HG03060 (cell line): ENCODE measurements around the gene ST7L.
"Not testable (repeated sequence)": the region's sequence is repeated elsewhere in the genome, so short reads cannot be mapped to it uniquely, and the experiment has no call there.

Experiments
- ATAC-seq: cut with Tn5 transposase; IDR thresholded peaks from one replicate; pipeline ENCODE4 v1.9.1; 2021; ENCODE audit warnings: low read depth, moderate number of reproducible peaks; ENCODE audit not compliant: unreplicated experiment

The ST7L gene

DNA sequence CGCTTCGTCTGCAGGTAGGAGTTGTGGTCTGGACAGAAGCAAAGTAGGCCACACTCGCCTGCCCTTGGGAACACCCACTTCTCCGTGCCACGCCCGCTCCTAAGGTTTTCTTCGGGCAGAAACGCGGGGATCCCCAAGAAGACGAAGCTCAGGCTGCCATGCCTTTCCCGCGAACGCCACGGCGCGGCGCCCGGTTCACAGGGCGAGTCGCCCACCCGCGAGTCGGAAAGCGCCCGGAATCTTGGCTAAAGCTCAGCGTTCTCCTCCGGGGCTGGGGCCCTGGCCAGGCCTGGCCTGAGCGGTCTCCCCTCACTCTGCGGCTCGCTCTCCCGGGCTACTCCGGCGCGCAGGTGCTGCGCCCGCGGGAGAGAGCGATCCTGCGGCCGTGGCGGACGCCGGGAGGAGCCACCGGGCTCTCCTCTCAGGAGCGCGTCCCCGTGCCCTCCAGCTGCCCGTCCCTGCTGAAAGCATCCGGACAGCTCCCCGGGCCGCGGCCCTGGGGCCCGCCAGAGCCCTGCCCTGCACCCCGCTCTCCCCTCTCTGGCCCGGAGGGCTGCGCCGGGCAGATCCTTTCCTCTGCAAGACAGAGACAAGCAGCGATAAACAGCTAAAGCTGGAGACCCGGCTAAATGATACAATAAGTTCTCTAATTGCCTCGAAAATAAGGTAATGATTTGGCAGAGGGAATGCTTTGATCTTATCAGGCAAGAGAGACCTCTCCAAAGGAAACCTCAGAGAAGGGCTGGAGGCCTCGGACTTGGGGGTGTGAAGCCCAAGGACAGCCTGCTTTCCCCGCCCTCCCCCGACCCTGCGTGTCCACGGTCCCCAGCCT, 116.9 kb downstream of the ST7L start:
- no peak for ATAC-seq

DNA sequence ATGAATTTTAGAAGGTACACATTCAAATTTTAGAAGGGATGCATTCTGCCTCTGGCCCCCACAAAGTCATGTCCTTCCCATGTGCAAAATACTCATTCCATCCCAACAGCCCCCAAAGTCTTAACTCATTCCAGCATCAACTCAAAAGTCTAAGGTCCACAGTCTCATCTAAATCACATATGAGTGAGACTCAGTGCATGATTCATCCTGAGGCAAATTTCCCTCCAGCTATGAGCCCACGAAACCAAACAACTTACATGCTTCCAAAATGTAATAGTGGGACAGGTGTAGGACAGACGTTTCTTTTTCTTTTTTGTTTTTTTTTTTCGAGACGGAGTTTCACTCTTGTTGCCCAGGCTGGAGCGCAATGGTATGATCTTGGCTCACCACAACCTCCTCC, 122.7 kb downstream of the ST7L start:
- ATAC-seq, result no peak

DNA sequence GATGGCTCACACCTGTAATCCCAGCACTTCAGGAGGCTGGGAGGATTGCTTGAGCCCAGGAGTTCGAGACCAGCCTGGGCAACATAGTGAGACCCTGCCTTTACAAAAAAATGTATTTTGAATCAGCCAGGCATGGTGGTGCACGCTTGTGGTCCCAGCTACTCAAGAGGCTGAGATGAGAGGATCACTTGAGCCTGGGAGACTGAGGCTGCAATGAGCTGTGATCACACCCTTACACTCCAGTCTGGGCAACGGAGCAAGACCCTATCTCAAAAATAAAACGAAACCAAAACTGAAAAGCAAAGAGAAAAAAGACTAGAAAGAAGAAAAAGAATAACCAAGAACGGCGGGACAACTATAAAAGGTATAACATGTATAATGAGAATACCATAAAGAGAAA, 125.6 kb downstream of the ST7L start:
- no peak for ATAC-seq

DNA sequence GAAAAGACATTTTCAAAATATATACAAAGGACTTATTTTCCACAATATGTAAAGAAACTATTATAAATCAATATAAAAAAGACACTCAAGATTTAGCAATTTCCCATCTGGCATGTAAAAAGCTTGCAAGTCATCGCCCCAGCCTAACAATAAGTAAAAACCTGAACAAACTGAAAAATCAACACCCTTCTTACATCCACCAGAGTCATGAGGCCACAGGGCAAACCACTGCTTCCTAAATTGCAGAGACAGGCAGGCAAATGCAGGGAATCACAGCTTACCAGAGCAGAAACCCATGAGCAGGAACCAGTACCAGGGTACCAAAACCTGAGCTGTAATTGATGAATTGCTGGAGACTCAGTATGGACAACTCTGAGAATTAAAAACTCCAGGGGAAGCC, 126.9 kb downstream of the ST7L start:
- ATAC-seq, result no peak

DNA sequence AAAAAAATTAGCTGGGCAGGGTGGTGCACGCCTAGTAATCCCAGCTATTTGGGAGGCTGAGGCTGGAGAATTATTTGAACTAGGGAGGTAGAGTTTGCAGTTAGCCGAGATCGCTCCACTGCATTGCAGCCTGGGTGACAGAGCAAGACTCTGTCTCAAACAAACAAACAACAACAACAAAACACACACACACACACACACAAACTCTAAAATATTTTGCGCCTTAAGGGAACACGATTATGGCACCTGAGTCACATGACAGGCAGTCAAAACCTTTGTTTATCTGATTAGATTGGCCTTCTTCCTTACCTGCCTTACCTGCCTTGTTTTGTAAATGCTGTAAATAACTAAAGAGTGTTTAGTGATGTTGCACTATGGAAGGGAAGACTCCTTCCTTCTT, 130.8 kb downstream of the ST7L start:
- no peak for ATAC-seq

DNA sequence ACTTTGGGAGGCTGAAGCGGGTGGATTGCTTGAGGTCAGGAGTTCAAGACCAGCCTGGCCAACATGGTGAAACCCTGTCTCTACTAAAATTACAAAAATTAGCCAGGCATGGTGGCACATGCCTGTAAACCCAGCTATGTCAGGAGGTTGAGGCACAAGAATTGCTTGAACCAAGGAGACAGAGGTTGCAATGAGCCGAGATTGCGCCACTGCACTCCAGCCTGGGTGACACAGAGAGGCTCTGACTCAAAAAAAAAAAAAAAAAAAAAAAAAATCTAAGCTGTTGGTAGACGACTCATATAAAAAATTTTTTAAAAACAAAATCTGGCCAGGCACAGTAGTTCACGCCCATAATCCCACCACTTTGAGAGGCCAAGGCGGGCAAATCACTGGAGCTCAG, 131.3 kb downstream of the ST7L start:
- not testable (repeated sequence) for ATAC-seq

DNA sequence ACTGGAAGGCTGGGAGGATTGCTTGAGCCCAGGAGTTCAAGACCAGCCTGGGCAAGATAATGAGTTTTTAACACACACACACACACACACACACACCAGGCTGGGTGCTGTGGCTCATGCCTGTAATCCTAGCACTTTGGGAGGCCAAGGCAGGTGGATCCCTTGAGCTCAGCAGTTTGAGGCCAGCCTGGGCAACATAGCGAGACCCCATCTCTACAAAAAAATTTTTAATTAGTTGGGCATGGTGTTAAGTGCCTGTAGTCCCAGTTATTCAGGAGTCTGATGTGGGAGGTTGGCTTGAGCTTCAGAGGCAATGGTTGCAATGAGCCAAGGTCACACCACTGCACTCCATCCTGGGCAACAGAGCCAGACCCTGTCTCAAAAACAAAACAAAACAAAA, 132.9 kb downstream of the ST7L start:
- not testable (repeated sequence) for ATAC-seq

GRCh38 chr1:112478314-112478713, 140.6 kb downstream of the ST7L start:
- no peak for ATAC-seq

- no peak for ATAC-seq
These were observed 141.4 kb downstream of the ST7L start for GRCh38 chr1:112477550-112477949.
